GM10248 (cell line): ENCODE data around the gene LRP5.
A peak's percentile ranks its signal among the peaks of the same experiment; 100 is the strongest.
"Not testable (repeated sequence)": the region's sequence is repeated elsewhere in the genome, so short reads cannot be mapped to it uniquely, and the experiment has no call there.

Source experiments
- CTCF ChIA-PET: fragments of 300-600 bp; sonication (Branson Sonifier 250); formaldehyde crosslinking; extraction: SDS; loops from one replicate; lab custom pipeline; 2021; ENCODE audit warnings: antibody characterized with exemption; lab: Yijun Ruan, JAX
- POLR2A ChIA-PET: fragments of 350-650 bp; sonication (Branson Sonifier 250); formaldehyde crosslinking; extraction: SDS; loops from one replicate; lab custom pipeline; 2020; ENCODE audit warnings: antibody characterized with exemption; lab: Yijun Ruan, JAX
- DNase-seq: peaks from one replicate; pipeline ENCODE4 v3.0.0; 2012; ENCODE audit errors: extremely low spot score
- TF ChIP-seq, protein P1 (sequence below): IDR thresholded peaks from 2 replicates; pipeline ENCODE4 v1.5.1; 2012; ENCODE audit warnings: mild to moderate bottlenecking, low read depth; ENCODE audit errors: extremely low read depth, missing control alignments, control extremely low read depth

The LRP5 gene

DNA sequence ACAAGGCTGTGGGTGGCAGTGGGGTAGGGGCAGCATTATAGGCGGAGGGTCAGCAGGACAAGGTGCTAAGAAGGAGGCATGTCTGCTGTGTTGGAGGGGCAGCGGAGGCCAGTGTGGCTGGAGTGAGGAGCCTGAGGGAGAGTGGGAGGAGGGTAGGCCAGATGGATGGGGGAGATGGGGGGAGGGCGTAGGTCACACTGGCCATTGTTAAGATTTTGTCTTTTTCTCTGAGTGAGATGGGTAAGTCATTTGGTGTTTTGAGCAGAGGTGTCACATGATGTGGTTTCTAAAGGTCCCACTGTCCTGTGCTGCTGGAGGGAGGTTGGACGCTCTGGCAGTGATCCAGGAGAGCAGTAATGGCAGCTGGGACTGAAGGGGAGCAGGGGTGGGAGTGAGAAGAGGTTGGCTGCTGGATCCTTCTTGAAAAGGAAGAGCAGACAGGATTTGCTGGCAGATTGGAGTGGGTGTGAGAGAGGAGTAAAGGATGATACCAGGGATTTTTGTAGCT lies 158.0 kb downstream of the LRP5 start:
- POLR2A ChIA-PET: no interaction called here
- CTCF ChIA-PET: interaction anchor here (1.0 kb wide), 1 partner anchor 67 kb away, joined by 3 read pairs; no protein-coding TSS in a partner anchor
- no peak for DNase-seq
- TF ChIP-seq, protein P1, sequence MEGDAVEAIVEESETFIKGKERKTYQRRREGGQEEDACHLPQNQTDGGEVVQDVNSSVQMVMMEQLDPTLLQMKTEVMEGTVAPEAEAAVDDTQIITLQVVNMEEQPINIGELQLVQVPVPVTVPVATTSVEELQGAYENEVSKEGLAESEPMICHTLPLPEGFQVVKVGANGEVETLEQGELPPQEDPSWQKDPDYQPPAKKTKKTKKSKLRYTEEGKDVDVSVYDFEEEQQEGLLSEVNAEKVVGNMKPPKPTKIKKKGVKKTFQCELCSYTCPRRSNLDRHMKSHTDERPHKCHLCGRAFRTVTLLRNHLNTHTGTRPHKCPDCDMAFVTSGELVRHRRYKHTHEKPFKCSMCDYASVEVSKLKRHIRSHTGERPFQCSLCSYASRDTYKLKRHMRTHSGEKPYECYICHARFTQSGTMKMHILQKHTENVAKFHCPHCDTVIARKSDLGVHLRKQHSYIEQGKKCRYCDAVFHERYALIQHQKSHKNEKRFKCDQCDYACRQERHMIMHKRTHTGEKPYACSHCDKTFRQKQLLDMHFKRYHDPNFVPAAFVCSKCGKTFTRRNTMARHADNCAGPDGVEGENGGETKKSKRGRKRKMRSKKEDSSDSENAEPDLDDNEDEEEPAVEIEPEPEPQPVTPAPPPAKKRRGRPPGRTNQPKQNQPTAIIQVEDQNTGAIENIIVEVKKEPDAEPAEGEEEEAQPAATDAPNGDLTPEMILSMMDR: no peak

DNA sequence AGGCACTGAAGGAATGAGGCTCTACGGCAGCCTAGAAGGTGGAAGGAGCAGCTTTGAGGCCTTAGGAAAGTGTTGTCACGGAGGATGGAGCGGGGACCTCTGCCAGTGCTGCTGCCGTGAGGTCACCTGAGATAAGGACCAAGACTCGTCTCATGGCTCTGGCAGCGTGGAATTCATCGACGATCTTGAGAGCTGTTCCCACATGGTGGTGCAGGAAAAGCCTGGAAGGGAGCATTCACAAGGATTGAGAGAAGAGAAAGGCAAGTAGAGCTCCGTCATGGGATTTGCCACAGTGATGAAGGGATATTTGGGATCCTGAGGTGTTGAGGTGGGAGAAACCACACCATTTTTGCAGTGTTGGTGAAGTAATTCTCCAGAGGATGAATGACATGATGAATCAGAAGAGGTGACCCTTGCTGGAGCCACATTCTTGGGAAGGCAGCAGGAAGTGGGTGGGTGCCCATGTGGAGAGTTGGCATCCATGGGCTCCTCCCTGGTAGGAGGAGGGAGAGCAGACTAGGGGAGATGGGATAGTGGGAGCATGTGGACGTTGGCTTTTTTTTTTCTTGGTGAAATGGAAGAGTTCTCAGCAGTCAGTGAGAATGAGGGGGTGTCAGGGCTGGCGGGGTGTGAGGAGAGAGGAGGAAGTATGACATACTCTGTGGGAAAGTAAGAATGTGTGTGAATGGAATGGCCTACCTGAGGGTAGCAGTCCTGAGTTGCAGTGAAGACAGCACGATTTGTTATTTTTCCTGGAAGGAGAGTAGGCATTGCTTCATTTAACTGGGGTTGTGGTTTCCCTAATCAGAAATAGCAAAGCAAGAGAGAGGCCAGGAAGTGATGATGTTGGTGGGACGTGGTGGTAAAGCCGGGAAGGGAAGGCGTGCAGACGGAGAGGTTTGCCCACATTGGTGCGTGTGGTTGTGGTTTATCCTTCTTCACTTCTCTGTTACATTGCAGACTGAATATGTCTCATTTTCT lies 159.3 kb downstream of the LRP5 start:
- CTCF ChIA-PET: interaction anchor here (1.0 kb wide), 1 partner anchor 68 kb away, joined by 3 read pairs; no protein-coding TSS in a partner anchor
- peak; percentile 58 for DNase-seq
- POLR2A ChIA-PET: no interaction called here
- TF ChIP-seq, protein P1: no peak

DNA sequence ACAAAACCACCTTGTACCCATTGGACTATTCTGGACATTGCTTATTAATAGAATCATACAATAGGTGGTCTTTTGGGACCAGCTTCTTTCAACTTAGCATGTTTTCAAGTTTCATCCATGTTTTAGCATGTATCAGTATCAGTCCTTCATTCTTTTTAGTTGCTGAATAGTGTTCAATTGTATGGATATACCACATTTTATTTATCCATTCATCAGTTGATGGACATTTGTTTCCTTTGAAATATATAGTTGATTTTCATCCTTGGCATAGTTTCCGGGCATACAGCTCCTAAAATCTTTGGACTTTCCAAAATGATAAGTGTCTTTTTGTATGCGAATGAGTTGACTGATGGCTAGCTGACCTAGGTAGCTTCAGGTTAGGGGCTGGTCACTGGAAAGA lies 160.4 kb downstream of the LRP5 start:
- CTCF ChIA-PET: interaction anchor here (1.0 kb wide), 1 partner anchor 25 kb away, joined by 3 read pairs; no protein-coding TSS in a partner anchor
- no peak for DNase-seq
- TF ChIP-seq, protein P1: no peak
- POLR2A ChIA-PET: no interaction called here

GRCh38 chr11:68473693-68474092 lies 161.3 kb downstream of the LRP5 start:
- TF ChIP-seq, protein P1: no peak
- ChIA-PET POLR2A (no interaction called here), CTCF (no interaction called here)
- DNase-seq: no peak

GRCh38 chr11:68475626-68476025 lies 163.2 kb downstream of the LRP5 start:
- POLR2A ChIA-PET, DNase-seq, CTCF ChIA-PET: not testable (repeated sequence)

GRCh38 chr11:68479390-68479789 lies 167.0 kb downstream of the LRP5 start:
- no peak for DNase-seq
- ChIA-PET POLR2A (no interaction called here), CTCF (no interaction called here)
- TF ChIP-seq, protein P1: no peak

DNA sequence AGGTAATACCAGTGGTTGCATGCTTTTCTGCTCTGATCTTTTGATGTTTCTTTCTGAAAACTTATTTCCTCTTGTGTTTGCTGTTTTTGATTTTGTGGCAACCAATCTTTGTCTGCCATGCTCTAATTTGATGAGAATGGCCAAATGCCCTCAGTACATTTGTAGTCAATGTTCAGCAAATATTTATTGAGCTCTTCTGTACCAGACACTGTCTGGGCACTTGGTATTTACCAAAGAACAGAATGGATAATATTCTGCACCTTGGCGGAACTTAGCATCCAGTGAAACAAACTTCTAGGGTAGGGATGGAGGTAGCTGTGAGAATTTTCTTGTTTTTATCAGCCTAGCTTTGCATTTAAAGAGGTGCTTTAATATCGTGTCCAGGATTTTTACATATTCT lies 167.8 kb downstream of the LRP5 start:
- ChIA-PET CTCF (interaction anchor here (0.8 kb wide), 1 partner anchor 26 kb away, joined by 3 read pairs; no protein-coding TSS in a partner anchor), POLR2A (no interaction called here)
- TF ChIP-seq, protein P1: no peak
- DNase-seq: no peak
